DMS114 treated with DMSO at 0.1 percent for 48 hours (cell line): ENCODE data around the gene MINPP1.
"Not testable (repeated sequence)": the region's sequence is repeated elsewhere in the genome, so short reads cannot be mapped to it uniquely, and the experiment has no call there.

Experiments
- DNase-seq: peaks from one replicate; lab custom pipeline; 2025; ENCODE audit not compliant: unreplicated experiment; lab: John Stamatoyannopoulos, UW

The MINPP1 gene

DNA sequence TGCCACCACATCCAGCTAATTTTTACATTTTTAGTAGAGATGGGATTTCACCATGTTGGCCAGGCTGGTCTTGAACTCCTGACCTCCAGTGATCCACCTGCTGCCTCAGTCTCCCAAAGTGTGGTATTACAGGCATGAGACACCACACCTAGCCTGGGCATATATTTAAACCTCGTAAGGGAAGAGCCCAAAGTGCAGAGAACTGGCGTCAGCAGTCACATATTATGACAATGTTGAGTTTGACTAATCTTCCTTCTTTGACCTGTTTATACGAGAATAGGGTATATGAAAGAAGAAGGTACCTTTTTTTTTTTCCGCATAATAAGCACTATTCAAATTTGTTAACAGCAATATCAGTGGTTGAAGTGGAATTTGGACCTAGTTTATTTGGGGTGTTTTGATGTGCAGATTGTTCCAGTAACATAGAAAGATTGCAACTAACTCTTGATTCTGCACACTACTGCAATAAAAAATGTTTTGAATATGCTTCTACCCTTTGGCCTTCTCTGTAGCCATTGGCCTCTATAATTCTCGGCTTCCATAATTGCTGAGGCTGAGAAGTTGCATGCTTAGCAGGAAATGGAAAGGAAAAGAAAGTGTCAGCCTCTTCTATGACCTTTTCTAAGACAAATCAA is 55.9 kb downstream of the MINPP1 start:
- DNase-seq: no peak

DNA sequence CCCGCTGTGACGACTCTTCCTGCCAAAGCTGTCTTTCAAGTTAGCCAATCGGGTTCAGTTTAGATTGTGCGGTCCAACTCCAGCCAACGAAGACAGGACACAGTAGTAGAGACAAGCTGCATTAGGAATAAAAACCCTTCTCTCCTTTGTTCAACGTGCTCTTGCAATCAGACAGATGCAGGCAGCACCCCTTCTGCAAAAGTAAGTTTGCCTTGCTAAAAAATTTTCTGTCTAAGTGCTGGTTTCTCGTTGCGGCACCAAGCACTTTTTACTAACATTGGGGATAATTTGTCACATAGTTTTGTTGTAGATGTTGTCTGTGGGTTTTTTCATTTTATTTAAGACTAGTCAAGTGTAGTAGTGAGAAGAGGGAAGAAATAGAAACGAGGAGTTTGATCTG is 58.1 kb downstream of the MINPP1 start:
- no peak for DNase-seq

DNA sequence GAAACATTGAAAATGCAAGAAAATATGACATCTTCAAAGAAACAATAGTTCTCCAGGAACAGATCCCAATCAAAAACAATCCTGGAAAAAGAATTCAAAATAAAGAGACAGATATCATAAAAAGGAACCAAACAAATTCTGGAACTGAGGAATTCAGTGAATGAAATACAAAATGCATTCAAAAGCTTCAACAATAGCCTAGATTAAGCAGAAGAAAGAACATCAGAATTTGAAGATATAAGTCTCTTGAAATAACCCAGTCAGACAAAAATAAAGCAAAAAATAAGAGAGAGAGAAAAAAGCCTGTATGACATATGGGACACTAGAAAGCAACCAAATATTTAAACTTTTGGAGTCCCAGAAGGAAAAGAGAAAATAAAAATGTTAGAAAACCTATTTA is 60.3 kb downstream of the MINPP1 start:
- DNase-seq: no peak

DNA sequence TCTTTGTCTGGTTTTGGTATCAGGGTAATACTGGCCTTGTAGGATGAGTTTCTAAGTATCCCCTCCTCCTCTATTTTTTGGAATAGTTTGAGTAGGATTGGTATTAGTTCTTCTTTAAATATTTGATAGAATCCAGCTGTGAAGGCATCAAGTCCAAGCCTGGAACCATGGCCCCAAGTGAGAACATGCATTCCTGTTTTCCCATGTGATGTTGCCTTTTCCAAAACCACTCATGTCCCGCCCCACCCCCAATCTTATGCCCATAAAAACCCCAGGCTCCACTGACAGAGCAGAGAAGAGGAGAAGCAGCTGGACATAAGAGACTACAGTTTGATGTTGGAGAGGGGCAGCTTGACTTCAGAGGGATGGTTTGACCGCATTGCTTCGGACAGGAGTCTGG is 71.2 kb downstream of the MINPP1 start:
- no peak for DNase-seq

DNA sequence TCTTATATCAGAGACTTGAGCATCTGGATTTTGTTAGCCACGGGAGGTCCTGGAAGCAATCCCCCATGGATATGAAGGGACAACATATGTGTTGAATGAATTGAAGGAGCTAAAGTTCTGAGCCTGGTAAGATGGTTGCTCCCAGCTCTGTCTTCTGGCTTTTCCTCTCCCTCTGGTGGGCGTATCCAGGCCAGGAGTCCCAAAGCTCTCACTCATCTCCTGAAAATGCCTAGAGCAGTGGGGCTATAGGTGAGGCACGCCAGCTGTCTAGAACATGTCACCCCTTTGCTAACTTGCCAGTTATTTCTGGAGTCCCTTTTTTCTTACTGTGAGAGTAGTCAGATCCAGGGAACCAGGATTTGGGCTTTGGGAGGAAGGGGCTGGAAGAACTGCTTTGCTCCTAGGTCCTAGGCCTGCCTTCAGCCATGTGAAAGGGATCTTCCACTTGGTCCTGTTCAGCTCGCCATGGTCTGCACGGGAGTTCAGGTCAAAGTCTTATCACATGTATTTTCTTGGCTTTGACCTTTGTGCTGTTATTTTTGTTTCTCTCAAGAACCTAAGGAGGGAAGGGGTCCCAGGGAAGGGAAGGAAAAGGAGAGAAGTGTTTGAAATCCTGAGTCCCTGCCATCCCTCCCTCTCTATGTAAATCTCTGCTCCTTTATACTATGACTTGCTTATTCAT is 73.6 kb downstream of the MINPP1 start:
- DNase-seq: no peak

DNA sequence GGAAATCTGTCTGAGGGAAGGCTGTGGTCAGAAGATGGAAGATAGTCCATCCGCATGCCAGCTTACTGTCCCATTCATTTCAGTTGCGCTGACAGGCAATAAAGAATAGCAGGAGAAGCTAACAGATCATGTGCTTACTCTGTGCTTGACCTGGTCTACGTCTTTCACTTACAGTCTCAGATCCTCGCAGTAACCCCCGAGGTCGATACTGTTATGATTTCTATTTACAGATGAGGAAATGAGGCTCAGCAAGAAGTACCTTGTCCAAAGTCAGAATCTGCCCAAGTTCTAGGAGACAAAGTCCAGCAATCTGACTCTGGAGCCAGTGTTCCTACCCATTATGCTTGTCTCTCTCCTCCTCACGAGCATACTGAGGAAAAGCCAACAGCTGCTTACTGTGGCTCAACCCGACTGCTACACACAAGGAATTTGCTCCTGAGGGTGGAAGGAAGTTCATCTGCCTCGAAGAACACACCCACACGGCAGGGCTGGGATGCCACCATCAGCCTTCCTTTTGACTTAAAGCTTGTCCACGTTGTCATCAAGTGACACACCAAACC is 74.2 kb downstream of the MINPP1 start:
- DNase-seq: no peak

DNA sequence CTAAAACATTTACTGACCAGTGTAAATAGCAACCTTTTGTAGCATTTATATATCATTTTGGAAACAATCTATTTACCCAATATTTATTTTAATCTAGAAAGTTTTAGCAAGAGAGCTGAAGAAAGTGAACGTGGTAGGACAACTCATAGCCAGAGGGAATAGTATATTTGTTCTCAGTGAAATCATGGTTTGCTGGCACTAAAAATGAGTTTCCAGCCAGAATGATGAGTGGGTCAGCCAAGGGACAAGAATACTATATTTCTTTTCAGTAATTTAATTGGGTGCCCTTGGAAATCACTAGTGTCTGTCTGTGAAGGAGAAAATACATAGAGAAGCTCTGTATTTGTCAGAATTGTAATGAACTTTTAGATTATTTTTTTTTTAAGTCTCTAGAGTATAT is 74.9 kb downstream of the MINPP1 start:
- DNase-seq: no peak

DNA sequence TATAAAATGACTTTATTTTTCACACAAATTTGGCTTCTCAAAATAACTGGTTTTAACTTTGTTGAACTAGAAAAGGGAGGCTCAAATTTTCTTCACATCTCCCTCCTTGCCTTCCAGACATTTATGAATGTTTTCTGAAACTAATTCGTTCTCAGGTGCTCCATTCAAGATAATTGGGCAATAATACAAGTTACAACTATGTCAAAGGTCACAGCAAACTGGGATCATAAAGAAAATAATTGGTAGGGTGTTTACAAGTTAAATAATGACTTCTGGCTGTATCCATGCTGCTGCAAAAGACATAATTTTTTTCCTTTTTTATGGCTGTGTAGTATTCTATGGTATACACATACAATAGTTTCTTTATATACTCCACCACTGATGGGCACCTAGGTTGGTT is 75.3 kb downstream of the MINPP1 start:
- no peak for DNase-seq

DNA sequence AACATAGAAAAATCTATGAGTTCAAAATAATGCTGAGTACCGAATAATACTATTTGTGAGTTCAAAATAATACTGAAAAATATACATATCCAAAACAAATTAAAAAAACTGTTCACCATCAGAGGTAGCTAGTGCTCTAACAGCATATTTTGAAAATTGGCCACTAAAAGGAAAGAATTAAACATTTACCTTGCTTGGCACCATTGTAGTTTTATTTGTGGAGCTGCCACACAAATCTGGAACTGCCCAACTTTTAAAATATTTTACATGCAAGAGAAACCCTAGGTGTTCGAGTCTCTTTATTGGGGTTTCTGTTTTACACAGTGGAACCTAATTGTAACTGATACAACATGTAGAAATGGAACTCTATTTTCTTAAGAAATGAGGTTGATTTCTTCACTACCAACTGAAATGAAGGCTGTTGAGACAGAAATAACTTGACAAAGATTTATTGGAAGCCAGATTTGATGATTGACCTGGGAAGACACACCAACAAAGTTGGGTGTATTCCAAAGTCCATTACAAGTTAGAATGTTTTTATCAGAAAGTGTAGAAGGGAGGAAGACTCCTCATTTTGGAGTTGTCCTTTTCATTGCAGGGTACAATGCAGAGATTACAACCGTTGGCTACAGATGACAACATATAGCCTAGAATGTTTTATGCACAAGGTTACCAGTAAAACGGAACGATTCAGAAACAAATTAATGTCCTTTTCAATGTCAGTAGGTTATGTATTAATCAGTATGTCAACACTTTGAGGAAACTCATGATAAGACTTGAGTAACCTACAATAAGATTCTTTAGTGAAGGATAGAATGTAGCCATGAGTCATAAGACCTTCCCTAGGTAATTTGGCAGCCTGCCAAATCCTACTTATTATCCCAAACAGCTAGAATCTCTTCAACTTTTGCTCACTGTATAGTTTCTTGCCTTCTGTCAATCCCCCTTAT is 81.1 kb downstream of the MINPP1 start:
- no peak for DNase-seq

DNA sequence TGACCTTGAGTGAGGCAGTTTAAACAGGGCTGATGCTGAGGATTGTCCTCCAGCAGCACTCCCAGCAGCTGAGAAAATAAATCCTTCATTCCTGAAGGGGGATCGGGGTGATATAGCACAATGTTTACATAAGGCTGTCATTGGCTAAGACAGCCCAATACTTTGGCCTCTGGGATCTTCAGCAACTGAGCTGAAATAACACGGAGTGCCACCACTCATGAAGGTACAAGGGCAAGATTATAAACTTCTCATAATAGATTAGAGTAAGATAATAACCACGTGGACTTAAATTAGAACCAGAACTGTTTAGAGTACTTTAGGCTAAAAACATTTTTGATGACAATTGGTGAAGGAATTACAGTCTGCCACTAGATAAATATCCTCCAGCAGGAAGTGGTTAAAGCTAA is 85.0 kb downstream of the MINPP1 start:
- no peak for DNase-seq

DNA sequence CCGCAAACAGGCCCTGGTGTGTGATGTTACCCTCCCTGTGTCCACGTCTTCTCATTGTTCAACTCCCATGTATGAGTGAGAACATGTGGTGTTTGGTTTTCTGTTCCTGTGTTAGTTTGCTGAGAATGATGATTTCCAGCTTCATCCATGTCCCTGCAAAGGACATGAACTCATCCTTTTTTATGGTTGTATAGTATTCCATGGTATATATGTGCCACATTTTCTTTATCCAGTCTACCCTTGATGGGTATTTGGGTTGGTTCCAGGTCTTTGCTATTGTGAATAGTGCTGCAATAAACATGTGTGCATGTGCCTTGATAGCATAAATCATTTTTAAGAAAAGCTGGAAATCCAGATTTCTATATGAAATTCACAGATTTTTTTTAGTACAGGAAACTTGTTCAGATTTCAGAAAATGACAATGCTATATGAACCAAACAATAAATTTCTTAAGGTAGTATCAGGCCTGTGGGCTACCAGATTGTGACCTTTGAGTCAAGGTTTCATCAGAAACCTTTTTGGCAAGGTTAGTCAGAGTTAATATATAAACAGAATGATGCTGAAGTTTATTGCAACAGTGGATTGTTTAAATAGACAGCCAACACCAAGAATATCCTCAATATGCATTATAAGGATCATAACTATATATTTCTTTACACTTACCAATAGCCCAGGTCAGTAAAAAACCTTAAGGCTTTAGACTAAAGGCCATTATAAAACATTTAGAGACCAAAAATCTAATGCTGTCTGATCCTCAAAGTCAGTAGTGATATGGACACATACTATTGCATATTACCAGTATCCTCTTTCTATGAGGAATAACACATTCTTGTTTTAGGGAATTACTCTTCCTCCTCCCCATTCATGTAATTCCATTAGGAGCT is 86.3 kb downstream of the MINPP1 start:
- DNase-seq: no peak

DNA sequence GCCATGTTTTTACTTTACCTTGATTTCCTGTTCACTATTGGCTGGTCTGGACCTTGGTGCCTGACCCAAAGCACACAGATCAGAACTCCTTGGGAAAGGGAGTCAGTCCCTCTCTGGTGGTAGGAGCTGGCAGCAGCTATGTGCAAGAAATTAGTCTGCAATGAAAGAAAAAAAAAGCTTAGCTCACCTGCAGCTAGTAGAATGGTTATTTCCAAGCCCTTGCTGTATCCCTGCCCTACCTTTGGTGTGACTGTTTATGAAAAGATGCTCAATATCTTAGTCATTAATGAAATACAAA is 86.8 kb downstream of the MINPP1 start:
- no peak for DNase-seq

DNA sequence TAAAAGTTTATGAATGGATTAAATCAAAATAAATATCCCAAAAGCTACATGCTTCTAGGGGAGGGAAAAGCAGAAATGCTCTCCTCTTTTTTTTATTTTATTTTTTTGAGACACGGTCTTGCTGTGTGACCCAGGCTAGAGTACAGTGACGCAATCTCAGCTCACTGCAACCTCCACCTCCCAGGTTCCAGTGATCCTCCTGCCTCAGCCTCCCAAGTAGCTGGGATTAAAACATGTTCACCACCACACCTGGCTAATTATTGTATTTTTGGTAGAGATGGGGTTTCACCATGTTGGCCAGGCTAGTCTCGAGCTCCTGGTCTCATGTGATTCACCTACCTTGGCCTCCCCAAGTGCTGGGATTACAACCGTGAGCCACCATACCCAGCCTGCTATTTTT is 88.2 kb downstream of the MINPP1 start:
- not testable (repeated sequence) for DNase-seq

DNA sequence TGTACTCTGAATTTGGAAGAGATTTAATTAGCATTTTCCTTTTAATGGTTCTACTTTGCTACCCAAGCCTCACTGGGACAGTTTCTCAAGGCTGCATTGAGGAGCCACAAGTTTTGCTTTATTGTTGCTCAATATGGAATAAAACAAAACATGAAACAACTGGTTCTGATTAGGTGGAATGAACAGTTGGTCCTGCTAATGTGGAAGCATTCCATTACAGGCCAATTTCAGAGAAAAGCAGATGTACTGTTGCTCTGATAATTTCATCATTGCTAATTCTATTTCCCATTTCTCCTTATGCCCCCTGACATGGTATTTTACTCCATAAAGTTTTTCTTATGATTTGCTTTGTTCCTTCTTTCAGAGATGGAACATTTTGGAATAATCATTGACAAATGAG is 89.0 kb downstream of the MINPP1 start:
- no peak for DNase-seq

DNA sequence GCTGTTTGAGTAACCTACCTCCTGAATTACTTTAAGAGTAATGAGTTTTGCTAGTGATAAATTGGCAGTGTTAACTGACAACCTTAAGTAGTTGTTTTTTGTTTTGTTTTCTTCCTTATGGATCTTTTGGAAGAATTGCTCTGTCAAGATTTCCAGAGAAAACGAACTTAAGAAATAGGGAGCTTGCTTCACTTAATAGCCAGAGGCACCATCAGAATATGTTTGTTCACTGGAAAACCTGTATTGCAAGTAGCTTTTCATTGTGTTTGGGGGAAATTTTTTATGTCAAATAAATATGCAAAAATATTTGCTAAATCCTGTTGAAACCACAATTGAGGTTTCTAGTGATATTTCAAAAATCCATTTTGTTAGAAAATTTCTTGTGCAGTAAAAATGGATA is 89.5 kb downstream of the MINPP1 start:
- no peak for DNase-seq

DNA sequence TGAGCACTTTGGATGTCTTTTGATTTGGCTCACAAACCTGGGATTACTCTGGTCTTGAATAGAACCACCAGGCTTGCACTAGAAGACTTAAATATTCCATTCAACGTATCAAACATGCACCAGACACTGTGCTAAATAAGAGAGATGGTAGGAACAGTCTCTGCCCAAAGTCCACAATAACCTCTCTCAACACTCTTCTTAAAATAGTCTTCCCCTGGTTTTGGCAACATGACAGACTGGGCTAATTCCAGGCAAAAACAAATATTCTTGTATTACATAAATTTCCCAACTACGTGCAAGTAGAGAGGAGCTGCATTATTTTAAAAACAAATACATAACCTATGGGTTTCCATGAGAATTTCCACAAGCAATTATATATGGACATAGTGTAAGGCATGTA is 90.2 kb downstream of the MINPP1 start:
- DNase-seq: no peak

DNA sequence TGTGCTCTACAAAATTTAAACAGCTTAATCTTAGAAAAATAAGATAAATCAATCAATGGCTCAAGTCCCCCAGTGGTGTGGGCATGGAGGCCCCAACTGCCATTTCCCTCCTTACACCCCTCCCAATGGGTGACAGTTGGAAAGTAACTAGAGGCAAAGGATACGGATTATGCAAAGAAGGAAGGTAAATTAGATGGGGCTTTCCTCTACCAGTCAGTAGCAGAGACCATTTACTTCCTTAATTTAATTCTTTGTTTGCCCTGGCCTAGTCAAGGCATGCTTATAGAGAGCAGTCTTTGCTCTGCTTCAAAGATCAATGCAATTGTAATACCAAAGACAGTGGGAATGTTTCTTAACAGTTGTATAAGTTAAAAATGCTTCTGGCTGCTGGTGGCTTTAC is 91.7 kb downstream of the MINPP1 start:
- DNase-seq: no peak

DNA sequence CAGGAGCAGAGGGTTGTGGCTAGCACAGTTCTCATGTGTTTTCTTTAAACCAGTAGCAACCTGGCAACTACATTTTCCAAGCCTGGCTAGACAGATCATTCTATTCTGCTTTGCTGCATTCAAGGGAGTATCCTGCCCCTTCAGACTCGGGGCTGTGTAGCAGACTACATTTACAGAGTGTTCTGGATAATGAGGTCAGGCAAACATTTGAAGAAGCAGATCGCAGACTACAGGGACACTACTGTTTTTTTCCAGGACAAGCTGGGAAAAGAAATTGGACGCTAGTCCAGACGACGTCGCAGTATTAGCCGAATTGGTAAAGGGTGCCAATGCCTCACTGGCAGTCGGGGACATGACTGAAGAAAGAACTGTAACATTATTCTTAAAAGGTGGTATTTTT is 94.0 kb downstream of the MINPP1 start:
- DNase-seq: no peak

DNA sequence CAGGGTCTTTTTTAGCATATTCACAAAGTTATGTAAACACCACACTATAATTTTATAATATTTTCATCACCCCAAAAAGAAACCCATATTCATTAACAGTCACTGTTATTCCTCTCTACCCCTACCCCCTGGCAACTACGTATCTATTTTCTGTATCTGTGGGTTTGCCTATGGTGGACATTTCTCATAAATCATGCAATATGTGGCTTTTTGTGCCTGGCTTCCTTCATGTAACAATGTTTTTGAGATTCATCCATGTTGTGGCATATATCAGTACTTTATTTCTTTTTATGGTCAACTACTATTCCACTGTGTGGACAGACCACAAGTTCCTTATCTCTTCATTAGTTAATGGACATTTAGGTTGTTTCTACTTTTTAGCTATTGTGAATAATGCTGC is 95.9 kb downstream of the MINPP1 start:
- no peak for DNase-seq
